Measurements from ENCODE around the gene NR1H4. TPM values are rescaled to one million over a fixed set of nuclear protein-coding genes. Genes with fewer than 3 reads are reported as not detected.

The NR1H4 gene
- total RNA-seq, 2 donors from 2014 or later = not detected

- DNase-seq (ENCODE audit: low spot score) = no peak
- no peak overlapping the region for H3K27ac ChIP-seq
- no peaks in the 10 kb centered on the region for H3K4me1 ChIP-seq (replicated peaks)
- 72% methylated on average over 1 of the region's 1 CpG for WGBS
- no peak overlapping the region for H3K4me3 ChIP-seq
- no peaks in the 10 kb centered on the region for H3K9me3 ChIP-seq
- no peaks in the 10 kb centered on the region for H3K36me3 ChIP-seq
- intact Hi-C loops (cut with DNase I) = no loop called here
- TF ChIP-seq POLR2A (IDR thresholded peaks at IDR 0.05) (no peak), POLR2AphosphoS5 (IDR thresholded peaks at IDR 0.05) (no peak)
- TF ChIP-seq, protein P1, sequence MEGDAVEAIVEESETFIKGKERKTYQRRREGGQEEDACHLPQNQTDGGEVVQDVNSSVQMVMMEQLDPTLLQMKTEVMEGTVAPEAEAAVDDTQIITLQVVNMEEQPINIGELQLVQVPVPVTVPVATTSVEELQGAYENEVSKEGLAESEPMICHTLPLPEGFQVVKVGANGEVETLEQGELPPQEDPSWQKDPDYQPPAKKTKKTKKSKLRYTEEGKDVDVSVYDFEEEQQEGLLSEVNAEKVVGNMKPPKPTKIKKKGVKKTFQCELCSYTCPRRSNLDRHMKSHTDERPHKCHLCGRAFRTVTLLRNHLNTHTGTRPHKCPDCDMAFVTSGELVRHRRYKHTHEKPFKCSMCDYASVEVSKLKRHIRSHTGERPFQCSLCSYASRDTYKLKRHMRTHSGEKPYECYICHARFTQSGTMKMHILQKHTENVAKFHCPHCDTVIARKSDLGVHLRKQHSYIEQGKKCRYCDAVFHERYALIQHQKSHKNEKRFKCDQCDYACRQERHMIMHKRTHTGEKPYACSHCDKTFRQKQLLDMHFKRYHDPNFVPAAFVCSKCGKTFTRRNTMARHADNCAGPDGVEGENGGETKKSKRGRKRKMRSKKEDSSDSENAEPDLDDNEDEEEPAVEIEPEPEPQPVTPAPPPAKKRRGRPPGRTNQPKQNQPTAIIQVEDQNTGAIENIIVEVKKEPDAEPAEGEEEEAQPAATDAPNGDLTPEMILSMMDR (IDR thresholded peaks at IDR 0.05) = no peak
- H3K27me3 ChIP-seq (replicated peaks; ENCODE audit: insufficient read depth) = no peaks in the 10 kb centered on the region
Observed at GRCh38 chr12:100443434-100443833, 30.2 kb upstream of the NR1H4 start.

DNA sequence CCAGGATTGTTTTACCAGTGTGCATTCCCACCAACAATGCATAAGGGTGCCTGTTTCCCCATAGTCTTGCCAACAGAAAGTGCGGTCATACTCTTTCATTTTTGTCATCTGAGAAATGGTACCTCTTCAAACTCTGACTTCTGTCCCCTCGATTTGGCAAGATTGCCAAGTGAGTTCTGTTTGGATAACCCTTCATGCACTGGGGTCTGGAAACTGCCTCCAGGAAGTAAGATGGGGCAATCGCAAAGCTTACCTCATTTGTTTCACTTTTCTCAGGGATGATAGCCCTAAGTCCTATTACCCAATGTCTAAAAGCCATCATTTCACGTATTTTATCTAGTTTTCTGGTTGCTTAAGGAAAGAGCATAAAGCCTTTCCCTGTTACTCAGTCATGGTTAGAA, 28.6 kb upstream of the NR1H4 start:
- H3K9me3 ChIP-seq = no peaks in the 10 kb centered on the region
- no peaks in the 10 kb centered on the region for H3K36me3 ChIP-seq
- no peak for DNase-seq (ENCODE audit: low spot score)
- H3K4me1 ChIP-seq (replicated peaks) = no peaks in the 10 kb centered on the region
- H3K27ac ChIP-seq = no peak overlapping the region
- TF ChIP-seq, protein P1 (IDR thresholded peaks at IDR 0.05) = no peak
- no peak for TF ChIP-seq POLR2A (IDR thresholded peaks at IDR 0.05)
- no peak for TF ChIP-seq POLR2AphosphoS5 (IDR thresholded peaks at IDR 0.05)
- intact Hi-C loops (cut with DNase I) = no loop called here
- no peaks in the 10 kb centered on the region for H3K27me3 ChIP-seq (replicated peaks; ENCODE audit: insufficient read depth)
- no peak overlapping the region for H3K4me3 ChIP-seq
- WGBS = 90% methylated on average over 4 of the region's 4 CpGs

DNA sequence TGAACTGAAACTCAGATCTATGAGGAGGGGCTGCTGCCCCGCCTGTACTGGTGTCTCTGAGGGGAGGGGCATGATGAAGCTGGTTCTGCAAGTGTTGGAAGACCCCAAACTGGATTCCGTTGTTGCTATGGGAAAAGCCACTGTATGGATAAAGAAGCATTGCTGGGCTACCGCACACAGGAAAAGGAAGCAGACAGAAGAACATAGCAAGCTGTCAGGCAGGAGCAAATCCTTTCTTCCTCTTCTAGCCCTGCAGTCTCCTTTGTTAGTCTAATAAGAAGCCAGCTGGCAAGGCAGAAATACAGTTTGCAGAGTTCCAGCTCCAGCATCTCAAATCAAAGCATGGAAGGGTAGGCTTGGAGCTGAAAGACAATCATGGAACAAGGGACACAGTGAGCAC, 26.3 kb upstream of the NR1H4 start:
- Histone ChIP-seq H3K36me3 (no peaks in the 10 kb centered on the region), H3K4me1 (replicated peaks) (no peaks in the 10 kb centered on the region), H3K27me3 (replicated peaks; ENCODE audit: insufficient read depth) (no peaks in the 10 kb centered on the region), H3K9me3 (no peaks in the 10 kb centered on the region), H3K4me3 (no peak overlapping the region), H3K27ac (no peak overlapping the region)
- TF ChIP-seq POLR2AphosphoS5 (IDR thresholded peaks at IDR 0.05) (no peak), POLR2A (IDR thresholded peaks at IDR 0.05) (no peak)
- TF ChIP-seq, protein P1 (IDR thresholded peaks at IDR 0.05) = no peak
- 10% methylated on average over 3 of the region's 3 CpGs for WGBS
- intact Hi-C loops (cut with DNase I) = no loop called here
- no peak for DNase-seq (ENCODE audit: low spot score)

DNA sequence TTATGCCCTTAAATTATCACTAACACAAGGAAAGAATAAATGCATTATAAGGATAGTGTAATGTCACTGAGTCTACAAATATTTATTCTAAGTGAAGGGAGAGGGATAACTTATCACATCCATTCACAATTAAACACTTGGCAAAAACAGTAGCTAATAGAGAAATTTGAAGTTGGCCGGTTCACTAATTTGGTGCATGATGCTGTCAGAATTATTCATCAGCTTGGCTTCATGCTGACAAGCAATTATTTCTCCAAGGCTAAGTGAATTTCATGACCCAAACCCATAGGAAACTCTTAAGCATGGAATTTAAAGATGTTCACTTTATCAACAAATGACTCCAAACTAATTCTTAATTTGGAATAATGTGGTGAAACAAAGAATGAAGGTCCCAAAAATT, 25.0 kb upstream of the NR1H4 start:
- no peak for DNase-seq (ENCODE audit: low spot score)
- H3K27me3 ChIP-seq (replicated peaks; ENCODE audit: insufficient read depth) = no peaks in the 10 kb centered on the region
- H3K36me3 ChIP-seq = no peaks in the 10 kb centered on the region
- H3K4me1 ChIP-seq (replicated peaks) = no peaks in the 10 kb centered on the region
- no peak overlapping the region for H3K27ac ChIP-seq
- no peak overlapping the region for H3K4me3 ChIP-seq
- TF ChIP-seq POLR2A (IDR thresholded peaks at IDR 0.05) (no peak), POLR2AphosphoS5 (IDR thresholded peaks at IDR 0.05) (no peak)
- TF ChIP-seq, protein P1 (IDR thresholded peaks at IDR 0.05) = no peak
- intact Hi-C loops (cut with DNase I) = no loop called here
- WGBS = 63% methylated on average over 1 of the region's 1 CpG
- H3K9me3 ChIP-seq = no peaks in the 10 kb centered on the region

DNA sequence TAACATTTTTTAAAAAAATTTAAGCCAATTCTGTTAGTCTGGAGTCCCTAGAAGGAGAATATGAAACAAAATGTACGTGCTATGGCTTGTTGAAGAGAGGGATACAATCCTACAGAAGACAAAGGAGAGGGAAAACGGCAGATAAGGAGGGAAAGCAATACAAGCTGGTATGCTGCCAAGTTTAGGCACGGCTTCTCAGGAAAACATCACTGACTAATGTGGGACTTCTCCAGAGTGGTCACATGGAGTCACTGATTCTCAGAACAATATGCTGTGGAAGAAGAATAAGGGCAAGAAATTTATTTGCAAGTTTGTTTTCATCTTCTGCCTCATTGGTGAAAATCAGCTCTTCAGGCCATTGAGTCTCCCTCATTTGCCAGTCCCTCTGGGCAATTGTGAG, 22.9 kb upstream of the NR1H4 start:
- Histone ChIP-seq H3K9me3 (no peaks in the 10 kb centered on the region), H3K27me3 (replicated peaks; ENCODE audit: insufficient read depth) (no peaks in the 10 kb centered on the region), H3K27ac (no peak overlapping the region), H3K4me1 (replicated peaks) (no peaks in the 10 kb centered on the region), H3K4me3 (no peak overlapping the region), H3K36me3 (no peaks in the 10 kb centered on the region)
- intact Hi-C loops (cut with DNase I) = no loop called here
- TF ChIP-seq POLR2A (IDR thresholded peaks at IDR 0.05) = no peak
- TF ChIP-seq POLR2AphosphoS5 (IDR thresholded peaks at IDR 0.05) = no peak
- TF ChIP-seq, protein P1 (IDR thresholded peaks at IDR 0.05) = no peak
- no peak for DNase-seq (ENCODE audit: low spot score)
- 35% methylated on average over 3 of the region's 3 CpGs for WGBS

Measured in prostate gland (tissue), 2 donors.